HG02763 (cell line): ENCODE data around the gene TGFBRAP1.

Source experiments
- ATAC-seq: cut with Tn5 transposase; IDR thresholded peaks from one replicate; pipeline ENCODE4 v1.9.1; 2021; ENCODE audit warnings: mild to moderate bottlenecking, moderate library complexity; ENCODE audit not compliant: unreplicated experiment

TGFBRAP1 gene

DNA sequence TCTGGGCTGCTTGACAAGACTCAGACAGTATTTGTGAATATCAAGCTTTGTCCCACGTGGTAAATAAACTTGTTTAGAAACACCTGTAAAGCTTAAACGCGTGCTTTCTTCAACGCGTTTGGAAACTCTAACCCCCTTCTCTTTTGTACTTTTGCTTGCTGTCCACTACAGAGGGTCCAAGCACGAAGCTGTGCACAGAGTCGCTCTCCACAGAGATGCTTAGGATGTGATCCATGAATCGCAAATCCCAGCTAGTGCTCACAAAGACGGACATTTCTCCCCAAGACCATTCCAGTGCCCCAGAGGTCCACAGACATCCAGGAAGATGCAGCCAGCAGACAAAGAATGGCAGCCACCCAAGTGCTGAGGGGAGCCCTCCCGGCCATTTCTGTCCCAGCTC, 88.1 kb downstream of the TGFBRAP1 start, which contains the start of gene GPR45:
GPR45 (plus strand) TSS at position 301 of the 400 bp plus-strand sequence. CDS start 116 bp downstream, outside the sequence.
- ATAC-seq = no peak

DNA sequence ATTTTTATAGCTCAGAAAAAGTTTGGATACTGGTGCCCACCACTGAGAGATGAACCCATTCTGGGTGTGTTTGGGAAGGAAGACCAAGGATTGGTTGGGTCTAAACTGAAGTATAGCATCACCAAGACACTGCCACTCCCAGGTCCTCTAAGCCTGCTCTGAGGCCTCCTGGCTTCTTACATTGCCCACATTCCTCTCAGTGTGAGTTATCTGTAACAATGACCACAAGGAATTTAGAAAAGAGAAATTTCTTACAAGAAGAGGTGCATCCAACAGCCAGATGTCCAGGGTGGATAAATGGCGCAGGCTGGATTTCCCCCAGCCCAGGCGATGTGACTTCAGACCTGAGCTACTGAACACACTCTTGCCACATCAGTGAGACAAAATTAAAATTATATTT, 89.6 kb downstream of the TGFBRAP1 start:
- ATAC-seq = no peak

DNA sequence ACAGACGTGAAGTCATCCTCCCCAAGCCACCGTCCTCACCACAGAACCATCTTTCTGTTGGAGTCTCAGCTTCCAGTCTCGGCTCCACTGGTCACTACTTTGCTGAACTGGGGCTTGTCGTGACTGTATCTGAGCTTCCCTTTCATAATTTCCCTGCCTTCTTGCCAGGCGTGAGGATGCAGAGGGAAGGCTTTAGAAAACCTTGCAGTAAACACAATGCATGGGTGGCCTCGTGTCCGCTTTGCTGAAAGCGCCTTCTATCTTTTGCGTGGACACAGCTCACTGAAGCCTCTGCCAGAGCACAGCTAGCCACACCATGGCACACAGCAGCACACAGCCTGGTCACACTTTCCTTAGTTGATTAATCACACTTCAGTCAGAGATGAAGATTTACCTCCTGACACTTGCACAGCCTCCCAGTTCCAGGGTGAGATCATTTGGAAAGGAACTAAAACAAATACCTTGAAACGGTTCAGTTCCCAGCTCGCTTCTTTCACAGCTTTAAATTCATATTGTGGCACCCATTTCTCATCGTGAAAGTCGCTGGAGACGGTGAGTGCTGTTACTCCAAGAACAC, 90.8 kb downstream of the TGFBRAP1 start:
- no peak for ATAC-seq

DNA sequence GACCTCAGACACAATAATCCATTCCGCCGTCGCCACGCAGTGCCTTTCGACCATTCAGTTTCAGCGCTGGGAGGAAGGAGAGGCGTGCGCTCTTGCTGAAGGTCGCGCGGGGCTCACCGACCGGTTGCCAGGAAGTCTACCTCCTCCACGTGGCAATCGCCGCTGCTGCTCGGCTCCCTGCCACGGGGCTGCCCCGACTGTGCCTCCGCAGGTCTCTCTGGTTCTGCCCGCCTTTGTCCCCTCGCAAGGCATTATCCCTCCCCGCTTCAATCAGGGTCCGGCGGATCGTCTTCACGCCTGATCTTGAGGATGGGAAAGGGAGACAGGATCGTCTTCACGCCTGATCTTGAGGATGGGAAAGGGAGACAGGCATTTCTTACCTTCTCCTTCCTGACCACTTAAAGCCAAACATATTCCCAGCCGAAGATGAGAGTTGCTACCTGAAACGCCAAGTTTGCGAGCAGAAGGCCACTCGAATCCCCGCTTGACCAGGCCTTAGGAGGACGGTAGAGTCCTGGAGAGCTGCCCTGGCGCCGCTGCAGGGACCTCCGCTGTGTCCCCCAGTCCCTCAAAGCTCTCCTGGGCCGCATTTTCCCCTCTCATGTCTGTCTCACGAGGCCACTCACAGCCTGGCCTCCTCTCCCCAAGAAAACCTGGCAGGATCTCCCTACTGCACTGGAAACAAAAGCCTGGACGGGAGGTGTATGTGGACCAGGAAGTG, 92.3 kb downstream of the TGFBRAP1 start:
- ATAC-seq = no peak

DNA sequence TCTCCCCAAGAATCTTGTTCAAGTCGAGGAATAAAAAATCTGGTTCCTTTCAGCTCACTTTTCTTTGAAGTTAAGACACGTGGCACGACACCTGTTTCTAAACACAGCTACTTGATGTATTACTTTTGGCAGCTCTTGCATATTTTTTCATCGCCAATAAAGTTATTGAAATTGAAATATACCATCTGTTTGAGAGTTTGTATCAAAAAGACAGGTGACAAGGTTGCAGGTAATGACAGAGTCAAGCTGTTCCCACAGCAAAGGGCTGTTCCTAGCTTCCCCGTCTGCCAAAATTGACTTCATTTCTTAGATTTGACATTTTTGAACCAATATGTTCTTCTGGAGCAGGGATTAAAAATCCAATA, 93.5 kb downstream of the TGFBRAP1 start:
- ATAC-seq = no peak

DNA sequence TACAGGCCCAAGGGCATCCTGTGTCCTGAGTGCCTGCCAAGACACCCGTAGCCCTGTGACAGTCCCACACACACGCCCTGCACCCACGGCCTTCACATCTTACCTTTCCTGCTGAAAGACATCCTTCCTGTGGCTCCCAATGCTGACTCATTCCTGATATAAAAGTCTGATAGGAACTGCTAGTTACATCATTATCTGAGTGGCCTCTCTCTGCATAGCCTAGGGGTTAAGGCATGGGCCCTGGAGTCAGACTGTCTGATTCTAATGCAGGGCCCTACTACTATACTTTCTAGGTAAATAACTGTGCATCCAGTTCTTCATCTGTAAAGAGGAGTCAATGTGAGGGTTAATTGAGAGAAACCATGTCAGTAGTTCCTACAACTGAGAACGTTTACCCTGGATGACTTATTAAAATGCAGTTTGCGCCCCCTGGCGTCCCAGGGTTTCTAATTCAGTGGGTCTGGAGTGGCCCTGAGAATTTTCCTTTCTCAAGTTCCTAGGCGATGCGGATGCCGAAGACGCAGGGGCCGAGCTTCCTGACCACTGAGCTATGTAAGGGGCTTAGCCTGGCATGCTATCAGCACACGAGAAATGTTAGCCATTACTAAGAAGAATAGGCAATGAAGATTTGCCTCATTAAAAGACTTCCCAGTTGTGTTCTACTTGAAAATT, 94.0 kb downstream of the TGFBRAP1 start:
- peak; percentile 69 for ATAC-seq

DNA sequence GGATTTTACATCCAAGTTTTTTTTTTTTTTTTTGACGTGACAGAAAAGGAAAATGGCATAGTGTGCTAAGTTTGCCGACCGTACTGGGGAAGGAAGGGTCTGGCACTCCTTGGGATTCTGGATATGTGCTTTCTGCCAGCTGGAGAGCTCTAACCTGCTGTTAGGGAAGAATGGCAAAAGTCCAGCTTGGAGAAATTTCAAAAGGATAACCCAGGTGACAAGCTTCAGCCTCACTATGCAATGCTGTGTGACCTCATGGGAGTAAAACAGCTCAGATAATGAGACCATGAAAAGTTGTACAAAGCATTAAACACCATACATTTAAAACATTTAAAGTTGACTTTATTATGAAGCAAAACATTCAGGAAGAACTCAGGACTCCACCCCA, 98.3 kb downstream of the TGFBRAP1 start:
- ATAC-seq = no peak

DNA sequence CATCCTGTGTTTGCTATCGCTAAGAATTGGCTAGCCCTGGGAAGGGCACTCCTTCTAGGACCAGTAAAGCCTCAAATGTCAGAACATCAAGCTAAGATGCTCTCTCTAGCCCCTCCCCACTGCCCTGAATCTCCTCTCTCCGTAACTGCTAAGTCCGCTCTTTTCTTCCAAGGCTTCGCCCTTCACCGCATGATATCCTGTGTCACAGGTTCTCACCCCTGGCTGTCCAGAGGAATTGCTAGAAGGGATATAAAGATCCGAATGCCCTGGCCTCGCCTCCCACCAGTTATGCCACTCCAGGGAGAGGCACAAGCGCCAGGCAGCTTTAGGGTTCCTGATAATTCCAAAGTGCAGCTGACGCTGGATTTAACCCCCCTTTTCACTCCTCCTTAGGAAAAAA, 105.1 kb downstream of the TGFBRAP1 start:
- no peak for ATAC-seq

DNA sequence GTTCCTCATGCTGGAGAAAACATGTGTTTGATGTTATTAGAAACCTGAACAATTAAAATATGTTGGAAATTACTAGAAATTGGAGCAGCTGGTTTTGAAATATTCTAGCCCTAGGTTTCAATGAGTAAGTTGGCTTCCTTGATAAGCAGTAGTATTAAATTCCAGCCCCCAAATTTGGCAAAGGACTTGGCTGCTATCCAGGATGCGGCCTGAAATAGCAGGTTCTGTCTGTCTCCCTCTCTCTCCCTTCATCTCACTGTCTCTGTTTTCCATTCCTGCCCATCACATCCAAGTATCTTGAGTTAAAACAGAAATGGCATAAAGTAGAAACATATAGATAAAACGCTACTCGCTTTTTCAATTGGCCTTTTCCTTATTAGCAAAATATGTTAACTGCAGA, 108.9 kb downstream of the TGFBRAP1 start:
- ATAC-seq = no peak

DNA sequence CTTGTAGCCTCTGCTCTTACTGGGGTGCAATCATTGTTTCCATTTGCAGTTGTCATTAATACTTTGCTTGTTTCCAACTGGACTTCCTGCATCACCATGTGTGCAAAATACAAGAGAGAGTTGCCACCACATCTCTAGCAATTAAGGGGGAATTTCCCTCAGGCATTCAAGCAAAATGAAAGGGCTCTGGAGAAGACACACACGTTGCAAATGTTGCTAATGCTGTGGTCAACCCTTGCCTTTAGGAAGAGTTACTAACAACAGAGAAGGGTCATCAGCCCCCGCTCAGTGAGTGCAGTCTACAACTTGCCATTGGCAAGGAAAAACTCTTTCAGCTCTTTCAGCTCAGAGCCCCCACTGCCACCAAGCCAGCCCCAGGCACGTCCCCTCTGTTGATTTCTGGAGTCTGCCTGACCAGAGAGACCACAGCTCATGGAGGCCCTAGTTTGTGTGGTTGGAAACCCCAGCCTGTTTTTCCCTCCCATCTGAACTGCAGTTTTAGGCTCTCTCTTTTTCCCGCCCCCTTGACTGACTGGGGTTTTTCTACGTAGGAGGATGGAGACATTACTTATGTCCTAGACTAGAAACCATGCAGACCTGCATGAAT, 113.8 kb downstream of the TGFBRAP1 start:
- ATAC-seq = no peak
